COLO668 (cell line): ENCODE results near the gene KCNH6.

ENCODE experiments used
- DNase-seq: peaks from one replicate; lab custom pipeline; 2025; ENCODE audit not compliant: unreplicated experiment; lab: John Stamatoyannopoulos, UW

KCNH6 gene

DNA sequence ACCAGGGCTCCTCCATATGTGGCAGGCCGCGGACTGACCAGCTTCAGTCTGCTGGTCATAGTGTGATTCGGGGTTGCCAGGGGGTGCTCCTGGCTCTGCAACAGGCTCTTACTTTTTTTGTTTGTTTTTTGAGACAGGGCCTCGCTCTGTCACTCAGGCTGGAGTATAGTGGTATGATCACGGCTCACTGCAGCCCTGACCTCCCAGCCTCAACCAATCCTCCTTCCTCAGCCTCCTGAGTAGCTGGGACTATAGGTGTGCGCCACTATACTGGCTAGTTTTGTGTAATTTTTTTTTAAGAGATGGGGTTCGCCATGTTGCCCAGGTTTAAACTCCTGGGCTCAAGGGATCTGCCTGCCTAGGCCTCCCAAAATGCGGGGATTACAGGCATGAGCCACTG lies 11.8 kb upstream of the KCNH6 start:
- DNase-seq, result no peak

GRCh38 chr17:63512388-63512787 lies 10.8 kb upstream of the KCNH6 start:
- no peak for DNase-seq

- no peak for DNase-seq
Observed at GRCh38 chr17:63512896-63513644, 10.1 kb upstream of the KCNH6 start.

GRCh38 chr17:63514477-63514876 lies 8.7 kb upstream of the KCNH6 start:
- no peak for DNase-seq

GRCh38 chr17:63514974-63515373 lies 8.2 kb upstream of the KCNH6 start:
- DNase-seq, result no peak

DNA sequence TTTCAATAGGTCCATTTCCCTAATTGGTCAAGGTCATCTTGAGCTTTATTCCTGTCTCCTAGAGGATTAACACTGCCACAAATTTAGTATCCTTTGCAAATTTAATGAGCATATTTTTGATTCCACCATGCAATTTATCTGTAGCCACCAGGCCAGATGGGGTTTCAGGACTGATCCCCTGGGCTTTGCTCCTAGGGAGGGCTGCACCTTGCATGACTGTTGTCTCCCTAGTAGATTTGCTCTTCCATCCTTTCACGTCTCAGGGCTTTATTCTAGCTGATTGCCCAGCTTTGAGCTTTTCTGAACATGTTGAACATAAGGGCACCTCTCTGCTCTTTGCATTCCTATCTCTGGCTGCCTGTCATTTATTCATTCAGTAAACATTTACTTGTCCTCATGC lies 7.7 kb upstream of the KCNH6 start:
- no peak for DNase-seq

GRCh38 chr17:63516910-63517824 lies 6.0 kb upstream of the KCNH6 start:
- DNase-seq, result no peak

GRCh38 chr17:63517825-63518534 lies 5.2 kb upstream of the KCNH6 start:
- DNase-seq, result peak; percentile 22

DNA sequence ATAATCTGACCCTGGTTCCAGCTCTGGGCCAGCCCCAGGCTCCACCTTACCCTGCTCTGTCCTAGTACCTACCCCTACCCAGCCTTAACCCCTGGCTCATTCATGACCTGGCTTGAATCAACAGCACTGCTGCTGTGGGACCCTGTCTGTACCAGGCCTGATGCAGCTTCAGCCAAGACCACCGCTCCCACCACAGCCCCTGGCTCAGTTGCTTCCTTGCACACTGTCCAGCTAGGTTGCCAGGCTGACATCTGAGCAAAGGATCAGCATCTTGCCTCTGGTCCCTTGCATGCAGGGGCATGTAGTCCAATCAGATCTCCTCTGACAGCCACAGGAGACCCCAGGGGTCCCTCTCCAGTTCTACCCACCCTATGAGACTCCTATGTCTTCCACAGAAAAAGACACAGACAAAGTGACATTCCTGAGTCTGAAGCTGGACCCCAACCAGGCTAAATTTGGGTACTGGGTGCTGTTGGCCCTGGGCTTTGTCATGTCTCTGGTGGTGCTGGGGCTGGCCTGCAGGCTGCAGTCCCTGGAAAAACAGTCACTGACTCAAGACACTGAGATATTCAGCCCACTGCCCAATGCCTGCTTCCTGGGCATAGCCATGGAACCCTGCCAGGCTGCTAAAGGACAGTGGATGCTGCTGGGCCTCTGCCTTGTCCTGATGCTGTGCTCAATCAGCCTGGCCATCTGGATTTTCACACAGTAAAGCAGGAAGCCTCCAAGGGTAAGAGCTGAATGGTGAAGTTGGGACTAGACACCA lies 3.9 kb upstream of the KCNH6 start:
- no peak for DNase-seq

DNA sequence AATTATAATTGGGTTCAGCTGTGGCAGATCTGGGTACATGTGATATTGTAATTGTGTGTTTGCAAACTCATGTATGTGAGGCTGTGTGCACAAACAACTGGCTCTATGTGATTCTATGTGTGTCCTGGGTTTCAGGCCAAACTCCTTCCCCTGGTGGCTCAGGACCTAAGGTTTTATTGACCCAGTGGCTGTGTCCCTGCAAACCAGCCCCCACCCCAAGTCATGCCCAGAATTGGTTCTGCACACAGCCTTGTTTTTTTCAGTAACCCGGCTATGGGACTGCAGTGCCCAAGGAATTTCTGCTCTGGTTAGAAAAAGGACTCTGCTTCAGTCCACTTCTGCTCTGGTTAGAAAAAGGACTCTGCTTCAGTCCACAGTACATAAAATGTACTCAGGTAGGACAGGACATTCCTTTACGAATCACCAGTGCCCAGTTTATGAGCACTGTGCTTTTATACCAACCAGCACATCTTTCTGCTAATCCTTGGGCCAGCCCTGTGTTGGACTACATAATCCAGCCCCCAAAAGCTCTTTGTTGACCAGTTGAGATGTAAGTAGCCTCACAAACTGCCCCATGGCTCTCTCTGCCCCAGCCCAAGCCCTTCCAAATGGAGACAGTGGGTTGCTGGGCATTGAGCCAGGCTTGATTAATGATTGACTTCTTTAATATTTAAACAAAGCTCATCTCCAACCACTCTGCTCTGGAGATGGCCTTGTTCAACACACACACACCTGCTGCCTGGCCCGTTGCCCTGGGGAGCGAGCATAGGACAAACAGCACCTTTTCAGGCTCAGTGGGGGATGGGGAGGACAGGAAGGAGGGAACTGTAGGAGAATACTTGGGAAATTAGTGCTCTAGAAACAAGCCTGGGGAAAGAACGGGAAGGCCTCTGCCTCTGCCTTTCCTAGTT lies 2.9 kb upstream of the KCNH6 start:
- DNase-seq, result peak; percentile 96

GRCh38 chr17:63524051-63524450 lies 893 bp downstream of the KCNH6 start:
- peak; percentile 15 for DNase-seq

DNA sequence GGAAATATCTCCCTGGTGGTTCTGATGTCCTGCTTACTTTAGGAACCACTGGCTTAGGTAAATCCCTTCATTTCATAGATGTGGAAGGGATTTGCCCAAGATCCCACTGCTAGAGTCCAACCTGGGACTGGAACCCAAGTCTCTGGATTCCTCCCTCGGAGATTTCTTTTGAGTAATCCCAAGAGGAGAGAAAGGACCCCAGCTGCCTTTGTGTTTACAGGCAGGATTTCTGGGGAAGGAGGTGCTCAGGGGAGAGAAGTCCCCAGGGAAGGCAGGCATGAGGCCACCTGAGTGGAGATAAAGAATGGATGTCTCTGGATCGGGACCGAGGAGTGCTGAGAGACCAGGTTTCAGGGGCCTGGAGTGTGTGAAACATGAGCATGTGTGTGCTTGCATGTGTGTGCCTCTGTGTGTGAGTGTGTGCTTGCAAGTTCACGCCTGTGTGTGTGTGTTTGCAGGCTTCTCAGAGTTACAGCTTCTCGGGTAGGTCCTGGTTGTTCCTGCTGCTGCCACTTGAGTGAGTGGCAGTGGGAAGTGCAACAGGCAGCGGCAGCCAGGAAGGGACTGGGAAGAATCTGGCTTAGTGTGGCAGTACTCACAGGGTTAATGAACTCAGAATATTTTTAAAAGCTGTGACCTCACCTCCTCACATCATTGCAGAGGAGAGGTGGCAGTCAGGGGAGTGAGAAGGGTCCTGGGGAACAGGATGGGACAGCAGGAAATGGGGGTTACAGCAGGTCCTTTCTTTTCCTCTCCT lies 2.2 kb downstream of the KCNH6 start:
- peak; percentile 4 for DNase-seq

DNA sequence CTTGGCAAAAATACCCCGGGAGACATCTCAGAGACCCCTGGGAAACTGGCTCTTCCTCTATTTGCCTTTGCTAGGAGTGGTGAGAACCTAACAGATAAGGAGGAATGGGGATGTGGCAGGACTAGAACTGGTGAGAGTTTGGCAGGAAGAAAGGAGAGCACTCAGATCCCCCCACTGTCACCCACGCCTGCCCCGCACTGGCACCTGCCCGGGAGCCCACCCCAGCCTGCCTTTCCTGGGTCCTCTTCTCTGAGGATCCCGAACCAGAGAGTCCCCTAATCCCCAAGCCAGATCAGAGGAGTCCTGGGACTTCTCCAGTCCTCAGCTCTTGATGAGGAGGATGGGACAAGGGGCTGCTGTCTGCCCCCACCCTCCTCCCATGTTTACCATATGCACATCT lies 3.7 kb downstream of the KCNH6 start:
- no peak for DNase-seq

DNA sequence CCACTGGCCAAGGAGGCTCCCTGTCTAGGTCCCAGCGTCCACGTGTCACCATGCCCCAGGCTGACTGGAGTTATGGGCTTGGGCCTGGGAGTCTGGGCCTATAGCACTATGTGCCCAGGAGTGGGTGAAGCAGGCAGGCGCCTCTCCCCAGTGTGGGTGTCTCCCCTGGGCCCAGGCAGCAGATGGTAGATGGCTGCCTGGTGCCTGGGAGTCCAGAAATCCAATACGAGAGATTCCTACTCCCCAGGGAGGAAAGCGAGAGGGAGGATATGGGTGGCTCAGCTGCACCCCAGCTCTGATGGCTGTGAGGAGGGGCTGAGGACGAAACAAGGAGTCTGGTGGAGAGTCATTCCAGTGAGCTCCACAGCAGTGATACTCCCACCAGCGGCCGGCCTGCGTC lies 5.0 kb downstream of the KCNH6 start:
- no peak for DNase-seq

DNA sequence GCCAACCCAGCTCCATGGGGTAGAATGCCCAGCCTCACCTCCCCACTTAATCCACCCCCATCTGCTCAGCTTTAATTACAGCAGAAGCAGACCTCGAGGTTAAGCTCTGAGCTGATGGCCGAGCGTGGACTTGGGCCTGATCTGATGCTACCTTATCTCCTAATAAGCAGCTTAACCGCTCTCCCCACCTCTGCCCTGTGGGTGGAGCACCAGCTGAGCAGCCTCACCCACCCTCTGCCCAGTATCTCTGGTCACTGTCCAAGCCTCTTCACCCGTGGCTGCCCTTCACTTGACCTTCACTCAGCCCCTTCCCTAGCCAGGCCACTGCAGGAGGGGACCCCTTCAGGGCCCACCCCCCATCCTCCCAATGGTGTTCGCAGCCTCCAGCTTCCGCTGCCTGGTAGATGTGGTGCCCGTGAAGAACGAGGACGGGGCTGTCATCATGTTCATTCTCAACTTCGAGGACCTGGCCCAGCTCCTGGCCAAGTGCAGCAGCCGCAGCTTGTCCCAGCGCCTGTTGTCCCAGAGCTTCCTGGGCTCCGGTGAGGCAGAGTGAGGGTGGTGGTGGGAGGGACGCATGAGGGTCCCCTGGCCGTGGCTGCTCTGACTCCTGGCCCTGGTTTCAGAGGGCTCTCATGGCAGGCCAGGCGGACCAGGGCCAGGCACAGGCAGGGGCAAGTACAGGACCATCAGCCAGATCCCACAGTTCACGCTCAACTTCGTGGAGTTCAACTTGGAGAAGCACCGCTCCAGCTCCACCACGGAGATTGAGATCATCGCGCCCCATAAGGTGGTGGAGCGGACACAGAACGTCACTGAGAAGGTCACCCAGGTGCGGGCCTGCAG lies 6.8 kb downstream of the KCNH6 start:
- DNase-seq, result no peak

- no peak for DNase-seq
Observed at GRCh38 chr17:63530557-63531021, 7.4 kb downstream of the KCNH6 start.

DNA sequence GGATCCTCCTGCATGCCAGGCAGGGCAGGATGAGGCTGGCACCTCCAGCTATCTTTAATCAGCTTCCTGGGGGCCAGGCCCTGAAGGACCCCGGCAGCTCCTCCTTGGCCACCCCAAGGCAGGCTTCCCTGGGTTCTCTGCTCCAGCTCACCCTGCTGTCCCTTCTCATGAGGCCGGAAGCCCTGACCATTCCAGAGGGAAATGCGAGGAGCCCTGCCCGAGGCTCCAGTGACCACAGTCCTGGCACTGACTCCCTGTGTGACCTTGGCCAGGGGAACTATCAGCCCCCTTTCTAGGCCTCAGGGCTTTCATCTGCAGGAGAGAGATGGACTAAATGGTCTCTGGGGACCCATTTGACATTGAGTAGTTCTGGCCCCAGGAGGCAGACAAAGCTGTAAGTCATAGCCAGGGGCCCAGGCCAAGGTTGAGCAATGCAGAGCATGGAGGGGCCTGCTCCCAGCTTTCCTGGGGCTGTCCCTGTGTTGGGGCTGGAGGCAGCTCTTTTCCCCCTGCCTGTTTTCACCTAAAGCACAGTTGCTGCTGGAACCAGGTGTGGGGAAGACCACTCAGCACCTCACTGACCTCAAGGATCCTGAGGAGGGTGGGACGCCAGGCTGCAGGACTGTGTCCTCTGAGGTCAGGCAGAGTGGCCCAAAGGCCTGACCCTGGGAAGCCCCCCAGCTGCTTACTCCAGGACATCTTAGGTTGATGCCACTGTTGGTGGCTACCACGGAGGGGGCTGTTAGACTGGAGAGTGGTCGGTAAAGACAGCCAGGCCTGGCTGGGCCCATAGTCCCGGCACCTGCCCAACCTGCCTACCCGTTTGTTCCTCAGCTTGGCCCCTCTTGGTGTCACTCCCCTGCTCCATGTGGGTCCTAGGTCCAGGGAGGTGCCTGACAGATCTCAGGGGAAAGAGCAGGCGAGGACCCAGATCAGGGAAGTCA lies 8.1 kb downstream of the KCNH6 start:
- DNase-seq, result no peak
